GM19240 (cell line): ENCODE results near the gene ATF7IP.

Source experiments
- DNase-seq: peaks from one replicate; pipeline ENCODE4 v3.0.0; 2011; ENCODE audit warnings: low spot score; ENCODE audit not compliant: insufficient read length

The ATF7IP gene

DNA sequence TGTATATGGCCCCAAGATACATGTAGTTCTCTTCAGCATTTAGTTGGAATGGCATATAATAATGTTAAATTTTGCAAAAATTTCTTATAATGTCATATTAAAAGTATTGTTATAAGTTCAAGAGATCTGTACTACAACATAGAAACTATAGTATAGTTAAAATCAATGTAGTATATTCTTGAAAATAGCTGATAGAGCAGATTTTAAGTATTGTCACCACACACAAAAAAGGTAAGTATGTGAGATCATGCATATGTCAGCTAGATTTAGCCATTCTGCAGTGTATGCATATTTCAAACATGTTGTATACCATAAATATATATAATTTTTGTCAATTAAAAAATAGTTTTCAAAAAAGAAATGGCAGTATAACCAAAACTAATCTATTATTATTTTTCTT lies 115.7 kb downstream of the ATF7IP start:
- no peak for DNase-seq

DNA sequence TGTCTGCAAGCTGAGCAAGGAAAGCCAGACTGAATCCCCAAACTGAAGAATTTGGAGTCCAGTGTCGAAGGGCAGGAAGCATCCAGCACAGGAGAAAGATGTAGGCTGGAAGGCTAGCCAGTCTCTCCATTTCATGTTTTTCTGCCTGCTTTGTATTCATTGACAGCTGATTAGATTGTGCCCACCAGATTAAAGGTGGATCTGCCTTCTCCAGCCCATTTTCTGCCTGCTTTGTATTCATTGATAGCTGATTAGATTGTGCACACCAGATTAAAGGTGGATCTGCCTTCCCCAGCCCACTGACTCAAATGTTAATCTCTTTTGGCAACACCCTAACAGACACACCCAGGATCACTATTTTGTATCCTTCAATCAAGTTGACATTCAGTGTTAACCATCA lies 116.9 kb downstream of the ATF7IP start:
- DNase-seq = no peak

DNA sequence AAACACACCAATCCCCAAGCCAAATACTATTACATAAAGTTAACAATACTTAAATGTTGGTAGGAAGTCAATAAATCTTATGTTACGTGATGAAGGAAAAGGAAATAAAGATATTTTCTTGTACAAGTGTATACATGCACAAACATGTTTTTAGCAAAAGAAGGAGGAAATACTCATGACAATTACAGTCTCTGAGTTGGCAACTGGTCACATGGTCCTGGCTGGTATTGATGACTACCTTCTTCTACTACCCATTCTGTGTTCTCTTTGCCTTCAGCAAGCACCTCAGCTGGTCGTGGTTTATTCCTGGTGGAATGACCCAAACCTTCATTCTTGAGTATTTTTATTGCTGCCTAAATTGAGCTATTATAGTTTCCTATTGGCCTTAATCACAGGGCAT lies 117.4 kb downstream of the ATF7IP start:
- no peak for DNase-seq

DNA sequence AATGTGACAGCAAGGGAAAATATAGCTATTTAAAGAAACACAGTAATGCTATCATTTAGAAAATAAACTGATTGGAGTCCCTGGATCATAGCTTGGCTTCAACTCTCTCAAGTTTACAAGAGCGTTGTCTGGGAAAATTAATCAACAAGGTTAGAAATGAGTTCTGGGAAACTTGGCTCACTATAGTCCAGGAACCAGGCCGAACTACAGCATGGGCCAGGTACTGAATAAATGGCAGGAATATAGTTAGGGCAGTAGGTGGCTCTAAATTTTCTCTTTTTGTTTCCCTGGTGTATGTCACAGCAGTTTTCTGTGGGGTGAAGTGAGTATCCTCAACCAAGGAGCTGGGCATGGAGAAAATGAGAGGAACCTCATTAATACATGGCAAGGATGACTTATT lies 129.8 kb downstream of the ATF7IP start:
- DNase-seq = no peak

DNA sequence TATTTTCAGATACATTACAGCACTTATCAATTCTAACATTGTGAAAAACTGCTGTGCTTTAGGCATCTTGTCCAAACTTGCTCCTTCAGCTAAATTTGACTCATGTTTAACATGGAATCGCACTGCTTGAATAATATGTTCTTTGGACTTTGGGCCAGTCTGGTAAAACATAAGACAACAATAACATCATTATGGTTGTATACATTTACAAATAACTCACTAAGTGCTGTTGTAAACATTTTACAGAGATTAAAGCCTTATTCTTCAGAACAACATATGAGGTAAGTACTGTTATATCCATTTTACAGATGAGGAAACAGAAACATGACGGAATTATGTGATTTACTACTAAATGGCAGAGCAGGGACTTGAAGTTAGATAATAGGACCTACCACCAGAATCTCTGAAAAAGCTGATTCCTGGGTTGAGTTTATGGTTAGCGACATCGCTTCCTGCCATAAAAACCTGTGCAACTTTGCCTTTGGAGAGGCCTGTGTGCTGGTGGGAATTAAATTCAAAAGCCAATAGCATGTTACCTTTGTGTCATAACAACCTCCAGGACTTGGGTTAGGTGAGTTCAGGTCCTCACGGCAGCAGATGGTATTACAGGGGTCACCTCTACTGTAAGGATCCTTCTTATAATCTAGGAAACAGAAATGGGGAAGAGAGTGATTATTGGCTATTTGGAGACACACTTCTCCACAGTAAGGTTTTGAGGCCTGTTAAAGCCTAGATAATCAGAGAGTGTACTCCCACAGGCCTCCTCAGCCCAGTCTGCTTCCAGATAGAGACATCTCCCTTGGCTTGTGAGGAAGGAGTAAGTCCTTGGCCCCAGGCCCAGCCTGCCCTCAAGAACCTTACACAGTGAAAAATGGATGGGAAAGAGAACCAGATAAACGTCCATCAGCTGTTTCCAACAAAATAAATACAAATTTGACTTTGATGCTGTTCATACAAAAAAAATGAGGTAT lies 140.4 kb downstream of the ATF7IP start:
- no peak for DNase-seq

DNA sequence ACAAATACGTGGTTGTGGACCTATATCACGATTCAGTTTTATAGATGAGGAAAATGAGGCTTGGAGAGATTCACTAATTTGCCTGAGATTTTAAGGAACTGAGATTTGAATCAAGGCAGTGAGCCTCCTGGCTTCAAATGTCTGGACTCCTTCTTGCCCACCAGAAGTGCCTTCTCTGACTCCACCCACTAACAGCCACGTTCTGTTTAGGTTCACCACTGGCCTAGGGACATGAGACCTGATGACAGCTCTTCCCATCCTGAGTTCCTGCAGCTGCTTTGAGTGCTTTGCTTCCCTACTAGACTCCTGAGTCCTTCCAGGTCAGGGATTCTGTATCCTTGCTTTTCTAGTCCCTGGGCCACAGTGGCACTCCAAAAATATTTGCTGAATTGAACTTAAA lies 145.1 kb downstream of the ATF7IP start:
- DNase-seq = no peak

DNA sequence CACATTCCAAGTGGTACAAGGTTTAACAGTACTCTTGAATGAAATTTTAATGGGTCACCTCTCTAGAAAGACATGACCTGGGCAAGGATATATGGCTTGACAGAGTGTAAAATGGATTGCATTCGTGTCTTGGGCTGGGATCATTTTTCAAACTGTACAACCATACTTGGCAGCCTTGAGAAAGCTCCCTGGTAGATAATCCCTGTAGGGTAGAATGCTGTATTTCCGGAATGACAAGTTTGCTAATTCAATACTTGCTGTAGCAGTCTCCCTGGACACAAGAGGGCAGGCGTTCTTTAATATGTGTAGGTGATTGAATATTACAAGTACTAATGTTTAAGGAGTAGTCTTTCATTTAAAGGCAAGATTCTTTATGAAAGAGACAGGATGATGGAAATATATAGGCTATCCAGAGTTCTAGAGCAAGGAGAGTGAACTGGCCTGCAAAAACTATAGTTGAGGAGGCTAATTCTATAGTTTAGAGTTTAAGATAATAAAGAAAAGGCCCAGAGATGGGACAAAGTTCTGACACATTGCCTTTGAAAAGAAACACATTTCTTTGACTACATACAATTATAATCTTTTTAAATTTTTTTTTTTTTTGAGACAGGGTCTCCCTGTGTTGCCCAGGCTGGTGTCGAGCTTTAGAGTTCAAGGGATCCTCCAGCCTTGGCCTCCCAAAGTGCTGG lies 148.8 kb downstream of the ATF7IP start:
- DNase-seq = no peak

DNA sequence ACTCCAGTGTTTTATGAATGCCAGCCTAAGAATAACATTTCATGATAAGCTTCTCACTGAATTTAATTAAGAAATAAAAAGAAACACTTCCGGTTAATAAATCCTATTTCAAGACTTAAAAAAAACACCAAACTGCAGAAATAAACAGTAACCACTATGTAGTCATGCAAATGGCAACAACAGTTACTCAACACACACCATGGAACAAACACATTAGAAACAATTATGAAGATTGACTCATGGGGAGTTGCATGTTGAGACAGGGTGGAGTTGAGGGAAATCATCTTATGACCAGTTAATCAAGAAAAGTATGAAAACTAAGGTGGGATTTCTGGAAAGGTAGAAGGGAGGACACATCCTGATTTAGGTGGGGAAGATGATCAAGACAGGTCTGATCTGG lies 149.5 kb downstream of the ATF7IP start:
- DNase-seq = no peak

DNA sequence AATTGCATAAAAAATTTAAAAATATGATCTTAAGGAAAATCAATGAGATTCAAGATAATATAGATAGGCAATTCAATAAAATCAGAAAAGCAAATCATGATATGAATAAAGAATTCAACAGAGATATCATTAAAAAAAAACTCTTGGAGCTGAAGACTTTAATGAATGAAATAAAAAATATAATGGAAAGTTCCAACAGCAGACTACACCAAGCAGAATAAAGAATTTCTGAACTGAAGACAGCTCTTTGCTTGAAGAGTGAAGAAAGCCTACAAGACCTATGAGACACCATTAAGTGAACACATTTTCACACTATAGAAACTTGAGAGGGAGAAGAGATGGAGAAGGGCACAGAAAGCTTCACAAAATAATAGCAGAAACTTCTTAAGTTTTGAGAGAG lies 156.3 kb downstream of the ATF7IP start:
- no peak for DNase-seq

DNA sequence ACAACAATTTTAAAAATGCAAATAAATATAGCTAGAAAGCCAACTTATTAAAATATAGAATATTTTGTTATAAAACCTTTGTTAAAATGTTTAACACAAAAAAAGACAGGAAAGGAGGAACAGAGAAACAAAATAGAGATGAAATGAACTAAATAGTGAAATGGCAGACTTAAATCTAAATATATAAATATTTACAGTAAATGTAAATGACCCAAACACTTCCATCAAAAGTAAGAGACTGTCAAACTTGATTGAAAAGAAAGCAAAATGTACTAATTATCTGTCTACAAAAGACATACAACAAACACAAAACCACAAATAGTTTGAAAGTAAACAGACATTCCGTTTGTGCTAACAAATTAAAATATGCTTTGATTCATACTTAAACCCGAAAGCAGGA lies 160.5 kb downstream of the ATF7IP start:
- no peak for DNase-seq

DNA sequence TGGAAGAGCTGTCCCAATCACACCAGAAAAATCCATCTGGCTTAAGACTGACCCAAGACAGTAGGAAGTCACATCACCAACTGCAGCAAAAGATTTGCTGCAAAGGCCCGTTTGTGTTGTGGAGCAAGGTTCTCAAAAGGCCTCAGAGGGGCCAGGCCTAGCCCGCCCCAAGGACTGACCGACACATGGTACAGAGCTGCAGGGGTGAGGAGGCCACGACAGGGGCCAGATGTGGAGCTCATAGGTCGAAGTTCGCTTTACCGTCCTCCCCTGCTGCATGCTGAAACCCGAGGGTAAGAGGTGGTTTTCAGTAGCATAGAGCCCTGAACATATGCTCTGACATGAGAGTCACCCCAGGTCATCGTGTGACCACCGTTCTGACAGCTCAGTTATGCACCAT lies 166.7 kb downstream of the ATF7IP start:
- no peak for DNase-seq

DNA sequence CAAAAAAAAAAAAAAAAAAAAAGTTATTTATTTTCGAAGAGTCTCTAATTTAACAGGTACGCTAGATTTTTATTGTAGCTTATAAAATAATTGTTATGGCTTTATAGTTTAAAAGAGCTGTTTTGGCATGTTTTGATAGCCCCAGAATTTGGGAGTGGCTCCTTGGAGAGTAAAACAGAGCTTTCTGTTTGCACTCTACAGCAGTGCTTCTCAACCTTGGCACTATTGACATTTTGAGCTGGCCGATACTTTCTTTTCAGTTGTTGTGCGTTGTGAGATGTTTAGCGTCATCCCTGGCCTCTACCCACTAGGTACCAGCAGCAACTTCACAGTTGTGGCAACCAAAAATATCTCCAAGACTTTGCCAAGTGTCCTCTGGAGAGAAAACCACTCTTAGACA lies 171.6 kb downstream of the ATF7IP start:
- no peak for DNase-seq

DNA sequence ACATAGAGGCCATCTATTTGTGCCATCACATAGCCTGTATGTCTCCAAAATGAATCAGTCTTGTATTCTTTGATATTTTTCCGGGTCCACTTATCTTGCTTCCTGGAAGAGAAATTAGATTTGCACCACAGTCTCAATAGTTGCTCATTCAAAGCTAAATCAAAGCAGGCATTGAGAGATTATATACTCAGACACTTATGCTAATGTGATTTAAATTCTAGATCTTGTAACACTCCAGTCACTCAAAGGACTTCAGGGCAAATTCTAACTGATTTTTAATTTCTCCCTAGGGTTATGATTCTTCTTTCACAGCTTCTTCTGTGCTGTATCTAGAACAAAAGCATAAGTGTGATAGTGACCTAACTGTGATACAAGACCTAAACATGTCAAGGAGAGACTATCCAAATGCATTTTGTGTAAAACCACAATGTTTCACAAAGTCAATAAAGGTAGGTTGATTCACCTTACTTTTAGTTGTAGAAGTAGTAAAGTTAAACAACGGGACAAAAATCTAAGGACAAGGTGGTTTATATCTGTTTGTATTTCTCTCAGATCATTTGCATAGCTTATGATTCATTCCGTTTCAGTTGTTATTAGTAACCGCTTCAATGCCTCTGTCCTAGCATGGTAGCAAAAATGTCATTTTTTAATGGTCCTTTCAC lies 175.4 kb downstream of the ATF7IP start:
- DNase-seq = no peak

DNA sequence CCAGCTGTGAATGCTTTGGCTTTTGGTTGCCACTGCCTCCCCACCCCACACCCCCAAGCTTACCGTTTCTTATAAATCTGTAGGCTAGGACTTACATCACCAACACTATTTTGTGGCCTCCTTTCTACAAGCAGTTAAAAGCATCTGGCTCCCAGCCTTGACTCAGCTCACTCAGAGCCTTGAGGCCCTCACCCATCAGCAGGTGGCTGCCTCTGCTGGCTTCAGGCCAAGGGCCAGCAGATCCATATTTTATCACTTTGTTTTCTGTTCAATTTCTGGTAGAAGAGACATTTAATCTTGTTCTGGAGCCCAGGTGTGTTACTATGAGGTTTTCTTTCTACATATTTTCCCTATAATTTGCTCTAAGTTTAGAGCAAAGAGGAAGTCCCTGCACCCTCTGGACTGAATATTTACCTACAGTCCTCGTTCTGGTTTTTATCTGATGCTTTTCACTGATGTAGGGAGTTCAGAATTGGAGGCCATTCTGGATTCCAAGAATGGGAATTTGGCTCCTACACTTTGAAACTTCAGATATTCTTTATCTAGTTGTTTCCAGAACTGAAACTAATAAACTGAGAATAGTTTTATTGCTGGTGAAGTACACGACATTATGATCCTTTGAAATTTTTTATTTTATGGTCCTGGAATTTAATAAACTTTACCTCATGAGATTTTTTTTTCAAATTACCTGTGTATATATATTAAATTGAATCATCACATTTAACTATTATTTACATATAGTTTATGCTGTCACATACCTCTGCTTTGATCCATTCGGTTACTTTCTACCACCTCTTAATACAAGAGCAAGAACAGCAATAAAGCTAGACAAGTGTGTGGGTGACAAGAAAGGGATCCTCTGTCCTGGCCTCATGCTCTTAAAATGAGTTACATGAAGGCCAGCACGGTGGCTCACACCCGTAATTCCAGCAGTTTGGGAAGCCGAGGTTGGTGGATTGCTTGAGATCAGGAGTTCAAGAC lies 180.0 kb downstream of the ATF7IP start:
- no peak for DNase-seq

DNA sequence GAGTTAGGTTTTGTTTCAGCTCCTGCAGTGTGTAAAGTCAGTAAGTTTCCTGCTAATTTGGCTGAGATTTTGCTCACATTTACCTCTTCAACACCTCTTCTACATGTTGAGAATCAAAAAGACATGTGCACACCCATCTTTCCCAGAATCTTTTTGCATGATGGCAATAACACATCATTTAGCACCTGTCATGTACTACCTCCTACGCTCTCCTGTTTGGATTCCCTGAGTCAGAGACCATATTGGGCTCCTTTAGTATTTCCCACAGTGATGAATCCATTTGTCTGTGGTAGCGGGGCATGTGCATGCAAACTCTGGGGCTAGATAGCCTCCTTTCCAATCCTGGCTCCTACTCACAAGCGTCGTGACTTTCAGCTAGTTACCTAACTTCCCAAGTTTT lies 182.1 kb downstream of the ATF7IP start:
- no peak for DNase-seq

DNA sequence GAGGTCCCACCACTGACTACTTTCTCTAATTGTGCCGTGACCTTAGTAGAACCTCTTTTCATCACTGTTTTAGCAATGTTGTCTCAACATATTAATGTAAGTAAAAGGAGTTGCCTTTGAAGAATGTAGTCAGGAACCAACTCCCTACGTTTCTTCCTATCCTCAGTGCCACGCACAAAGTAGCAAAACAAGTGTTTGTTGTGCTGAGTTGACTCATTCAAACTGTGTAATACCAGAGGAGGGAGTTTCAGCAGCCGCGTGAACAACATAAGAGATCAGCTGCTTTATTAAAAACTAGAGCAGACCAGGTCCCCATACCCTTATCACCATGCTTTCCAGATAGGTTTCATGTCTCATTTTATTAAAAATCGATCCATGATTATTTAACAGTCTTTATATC lies 183.1 kb downstream of the ATF7IP start:
- DNase-seq = no peak
